BJ (cell line): ENCODE data around the gene RGS7. TPM values are rescaled to one million over a fixed set of nuclear protein-coding genes. Genes with fewer than 3 reads are reported as not detected.

Experiments used
- CTCF ChIA-PET: fragments of 350-600 bp; formaldehyde crosslinking; extraction: SDS; loops from one replicate; lab custom pipeline; 2021; ENCODE audit warnings: antibody characterized with exemption, inconsistent platforms; lab: Yijun Ruan, JAX
- POLR2A ChIA-PET: fragments of 300-600 bp; sonication (Branson Sonifier 250); formaldehyde crosslinking; extraction: SDS; loops from one replicate; lab custom pipeline; 2021; ENCODE audit warnings: antibody characterized with exemption; lab: Charles Lee
- DNase-seq: peaks from one replicate; pipeline ENCODE4 v3.0.0-alpha.2; 2011; ENCODE audit warnings: low read depth
- H3K27me3 ChIP-seq: 2 replicates; pipeline ENCODE4 v1.6.0; 2011; ENCODE audit warnings: low read length; ENCODE audit not compliant: control insufficient read depth, insufficient read depth
- H3K36me3 ChIP-seq: 2 replicates; pipeline ENCODE4 v1.5.1; 2011; ENCODE audit warnings: low read length; ENCODE audit not compliant: control insufficient read depth, insufficient read depth
- H3K4me3 ChIP-seq: 2 replicates; pipeline ENCODE4 v1.5.1; 2011; ENCODE audit warnings: low read depth, mild to moderate bottlenecking, control low read depth, low read length
- polyA plus RNA-seq: library from polyadenylated mRNA; depleted of rRNA; stranded (reverse); fragments of >200 nt; gene quantifications from 2 replicates; pipeline ENCODE4 v1.2.3, GENCODE V29; 2011
- TF ChIP-seq, protein P1 (sequence below): IDR thresholded peaks from 2 replicates; pipeline ENCODE4 v1.5.1; 2011; ENCODE audit warnings: low read depth, mild to moderate bottlenecking, control low read depth, inconsistent platforms, low read length, moderate library complexity; ENCODE audit not compliant: insufficient read depth

The RGS7 gene
- polyA plus RNA-seq, 1 experiment: 0.93 TPM

- ChIA-PET POLR2A (no interaction called here), CTCF (interaction anchor here (1.2 to 5.4 kb wide), 6 partner anchors 19 to 225 kb away, joined by 3 to 57 read pairs (median 3); no protein-coding TSS in a partner anchor)
- Histone ChIP-seq H3K27me3 (no peaks in the 10 kb centered on the region), H3K36me3 (no peaks in the 10 kb centered on the region), H3K4me3 (no peak overlapping the region)
- TF ChIP-seq, protein P1, sequence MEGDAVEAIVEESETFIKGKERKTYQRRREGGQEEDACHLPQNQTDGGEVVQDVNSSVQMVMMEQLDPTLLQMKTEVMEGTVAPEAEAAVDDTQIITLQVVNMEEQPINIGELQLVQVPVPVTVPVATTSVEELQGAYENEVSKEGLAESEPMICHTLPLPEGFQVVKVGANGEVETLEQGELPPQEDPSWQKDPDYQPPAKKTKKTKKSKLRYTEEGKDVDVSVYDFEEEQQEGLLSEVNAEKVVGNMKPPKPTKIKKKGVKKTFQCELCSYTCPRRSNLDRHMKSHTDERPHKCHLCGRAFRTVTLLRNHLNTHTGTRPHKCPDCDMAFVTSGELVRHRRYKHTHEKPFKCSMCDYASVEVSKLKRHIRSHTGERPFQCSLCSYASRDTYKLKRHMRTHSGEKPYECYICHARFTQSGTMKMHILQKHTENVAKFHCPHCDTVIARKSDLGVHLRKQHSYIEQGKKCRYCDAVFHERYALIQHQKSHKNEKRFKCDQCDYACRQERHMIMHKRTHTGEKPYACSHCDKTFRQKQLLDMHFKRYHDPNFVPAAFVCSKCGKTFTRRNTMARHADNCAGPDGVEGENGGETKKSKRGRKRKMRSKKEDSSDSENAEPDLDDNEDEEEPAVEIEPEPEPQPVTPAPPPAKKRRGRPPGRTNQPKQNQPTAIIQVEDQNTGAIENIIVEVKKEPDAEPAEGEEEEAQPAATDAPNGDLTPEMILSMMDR: no peak
- no peak for DNase-seq
Measured at GRCh38 chr1:240947438-240948224, 409.4 kb downstream of the RGS7 start.

GRCh38 chr1:240946926-240947325 lies 410.1 kb downstream of the RGS7 start:
- Histone ChIP-seq H3K27me3 (no peaks in the 10 kb centered on the region), H3K36me3 (no peaks in the 10 kb centered on the region), H3K4me3 (no peak overlapping the region)
- ChIA-PET POLR2A (no interaction called here), CTCF (interaction anchor here (1.2 to 5.4 kb wide), 6 partner anchors 20 to 224 kb away, joined by 3 to 57 read pairs (median 3); no protein-coding TSS in a partner anchor)
- no peak for DNase-seq
- TF ChIP-seq, protein P1: peak; percentile 73

DNA sequence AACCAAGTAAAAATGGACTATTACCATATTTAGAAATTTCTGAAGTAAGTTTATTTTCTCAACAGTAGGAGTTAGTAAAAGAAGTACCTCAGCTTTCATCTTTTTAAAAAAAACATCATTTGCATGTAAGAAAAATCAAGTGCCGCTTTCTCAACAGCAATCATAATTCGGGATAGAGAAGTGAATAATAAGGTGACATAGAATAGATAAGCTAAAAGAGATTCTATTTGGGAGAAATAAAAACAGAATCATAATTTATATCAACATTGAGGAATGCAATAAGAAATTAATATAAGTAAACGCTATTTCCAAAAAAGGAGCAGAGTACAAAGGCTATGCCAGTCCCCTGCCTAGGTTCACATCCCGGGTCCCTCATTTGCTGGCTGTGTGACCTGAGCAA lies 414.1 kb downstream of the RGS7 start:
- ChIA-PET CTCF (interaction anchor here (0.9 kb wide), 1 partner anchor 55 kb away, joined by 3 read pairs; no protein-coding TSS in a partner anchor), POLR2A (no interaction called here)

DNA sequence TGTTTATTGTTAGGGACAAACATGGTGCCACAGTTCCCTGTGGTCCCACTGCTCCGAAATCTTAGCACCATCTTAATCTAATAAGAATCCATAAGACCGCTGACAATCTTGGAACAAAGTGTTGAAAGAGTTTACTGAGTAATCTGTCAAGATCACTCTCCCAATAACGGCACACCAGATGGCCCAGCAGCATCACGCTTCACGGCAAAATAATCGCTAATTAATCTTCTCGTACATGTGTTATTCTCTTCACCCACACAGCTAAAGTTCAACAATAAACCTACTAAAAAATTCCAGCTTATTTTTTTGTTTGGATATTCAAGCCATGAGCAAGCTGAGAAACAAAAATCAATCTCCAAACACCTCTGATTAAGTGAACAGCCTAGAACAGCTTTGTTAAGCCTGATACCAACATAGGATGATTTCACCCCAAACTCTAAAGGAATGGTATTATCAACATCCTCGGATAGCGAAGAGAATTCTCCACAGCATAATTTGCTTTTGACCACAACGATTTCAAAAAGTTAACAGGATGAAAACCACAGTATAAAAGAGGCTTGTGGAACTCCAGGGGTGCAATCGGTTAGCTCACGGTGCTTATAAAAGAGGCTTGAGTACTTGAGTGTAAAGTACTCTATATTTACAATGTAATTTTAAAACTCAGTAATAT lies 415.2 kb downstream of the RGS7 start:
- DNase-seq: no peak
- ChIA-PET POLR2A (no interaction called here), CTCF (interaction anchor here (0.9 to 1.0 kb wide), 2 partner anchors 54 to 208 kb away, joined by 3 read pairs; no protein-coding TSS in a partner anchor)
- TF ChIP-seq, protein P1: no peak
- Histone ChIP-seq H3K36me3 (no peaks in the 10 kb centered on the region), H3K4me3 (no peak overlapping the region), H3K27me3 (no peaks in the 10 kb centered on the region)

More for the DNA sequence above, 414.1 kb downstream of the RGS7 start:
- no peak for DNase-seq
- Histone ChIP-seq H3K27me3 (no peaks in the 10 kb centered on the region), H3K4me3 (no peak overlapping the region), H3K36me3 (no peaks in the 10 kb centered on the region)
- TF ChIP-seq, protein P1: no peak

DNA sequence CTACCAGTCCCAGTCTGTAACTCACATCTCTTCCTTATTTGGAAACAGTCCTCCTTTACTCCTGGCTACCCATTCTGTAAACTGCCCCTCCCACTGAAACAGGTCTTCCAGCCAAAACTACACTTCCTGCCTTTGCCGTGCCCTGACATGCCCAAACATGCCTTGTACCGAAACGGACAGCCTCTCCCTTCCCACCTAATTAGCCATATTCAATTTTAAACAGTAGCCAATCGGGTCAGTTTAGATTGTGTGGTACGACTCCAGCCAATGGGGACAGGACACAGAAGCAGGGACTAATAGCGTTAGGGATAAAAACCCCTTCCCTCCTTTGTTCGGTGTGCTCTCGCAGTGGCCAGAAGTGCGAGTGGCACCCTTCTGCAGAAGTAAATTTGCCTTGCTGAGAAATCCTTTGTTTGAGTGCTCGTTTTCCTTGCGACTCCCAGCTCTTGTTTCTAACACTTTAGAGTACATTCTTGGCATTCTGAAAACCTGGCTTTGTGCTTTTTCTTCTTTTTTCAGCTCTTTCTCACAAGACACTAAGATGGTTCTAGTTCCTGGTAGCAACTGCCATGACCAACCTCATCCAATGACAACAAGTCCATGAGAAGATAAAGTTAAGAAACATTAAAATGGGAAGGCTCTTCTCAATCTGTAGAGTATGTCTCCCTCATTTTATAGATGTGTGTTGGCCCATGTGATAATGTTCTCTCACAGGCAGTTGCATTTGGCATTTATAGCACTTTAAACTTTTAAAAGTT lies 419.9 kb downstream of the RGS7 start:
- Histone ChIP-seq H3K27me3 (no peaks in the 10 kb centered on the region), H3K36me3 (no peaks in the 10 kb centered on the region), H3K4me3 (no peak overlapping the region)
- TF ChIP-seq, protein P1: no peak
- DNase-seq: no peak
- ChIA-PET POLR2A (no interaction called here), CTCF (no interaction called here)
